OCI-LY7 (cell line): ENCODE data around the gene ROR2. TPM values are rescaled to one million over a fixed set of nuclear protein-coding genes. Genes with fewer than 3 reads are reported as not detected.

Experiments used
- BruUV-seq: library from RNA; stranded (reverse); fragments of 400-500 nt; replicated peaks from 2 replicates; lab custom pipeline; 2021; lab: Mats Ljungman, UMichigan
- CTCF ChIA-PET: fragments of 300-600 bp; sonication (Branson Sonifier 250); formaldehyde crosslinking; loops from one replicate; lab custom pipeline; 2022; ENCODE audit warnings: antibody characterized with exemption; ENCODE audit not compliant: unreplicated experiment; lab: Charles Lee
- POLR2A ChIA-PET: fragments of 300-600 bp; sonication (Branson Sonifier 250); formaldehyde crosslinking; loops from one replicate; lab custom pipeline; 2022; ENCODE audit warnings: antibody characterized with exemption; lab: Charles Lee
- DNase-seq: peaks from one replicate; pipeline ENCODE4 v3.0.0-alpha.2; 2015; ENCODE audit warnings: low spot score
- H2AFZ ChIP-seq: fragments of 200-600 bp; sonication (generic), shearing (Covaris generic); 2 replicates; pipeline ENCODE4 v1.6.1; 2014; ENCODE audit warnings: mild to moderate bottlenecking, antibody characterized with exemption, low read length, moderate library complexity
- H3K27ac ChIP-seq: fragments of 200-600 bp; sonication (generic); 2 replicates; pipeline ENCODE4 v1.5.1; 2014; ENCODE audit warnings: mixed run types, low read depth, mild to moderate bottlenecking, moderate library complexity, low read length, inconsistent platforms; ENCODE audit not compliant: poor library complexity, severe bottlenecking
- H3K36me3 ChIP-seq: fragments of 200-600 bp; sonication (generic); 2 replicates; pipeline ENCODE4 v1.6.1; 2014; ENCODE audit warnings: mild to moderate bottlenecking, antibody characterized with exemption, low read length, moderate library complexity, mixed read lengths; ENCODE audit not compliant: insufficient read depth
- H3K4me1 ChIP-seq: fragments of 200-600 bp; sonication (generic); 2 replicates; pipeline ENCODE4 v1.5.1; 2014; ENCODE audit warnings: mild to moderate bottlenecking, low read length; ENCODE audit not compliant: insufficient read depth, poor library complexity, severe bottlenecking
- H3K4me2 ChIP-seq: fragments of 200-600 bp; sonication (generic); 2 replicates; pipeline ENCODE4 v1.6.1; 2014; ENCODE audit warnings: mild to moderate bottlenecking, low read length
- H3K4me3 ChIP-seq: fragments of 200-600 bp; sonication (generic); 2 replicates; pipeline ENCODE4 v1.5.1; 2014; ENCODE audit warnings: mild to moderate bottlenecking, low read depth, low read length; ENCODE audit not compliant: poor library complexity, severe bottlenecking
- H3K79me2 ChIP-seq: fragments of 200-600 bp; sonication (generic); 2 replicates; pipeline ENCODE4 v1.6.1; 2016; ENCODE audit warnings: low read depth, mild to moderate bottlenecking, low read length, moderate library complexity, mixed read lengths; ENCODE audit not compliant: insufficient read depth
- H3K9me2 ChIP-seq: fragments of 200-600 bp; sonication (generic); 2 replicates; pipeline ENCODE4 v1.6.1; 2016; ENCODE audit warnings: mild to moderate bottlenecking, low read length, mixed read lengths; ENCODE audit not compliant: insufficient read depth
- H3K9me3 ChIP-seq: fragments of 200-600 bp; sonication (generic); 2 replicates; pipeline ENCODE4 v1.6.1; 2014; ENCODE audit warnings: mild to moderate bottlenecking, mixed run types, low read length, mixed read lengths
- H4K20me1 ChIP-seq: fragments of 200-600 bp; sonication (generic); 2 replicates; pipeline ENCODE4 v1.6.1; 2014; ENCODE audit warnings: mild to moderate bottlenecking, antibody characterized with exemption, low read length, moderate library complexity, mixed read lengths; ENCODE audit not compliant: insufficient read depth
- CTCF ChIP-seq: fragments of 200-600 bp; sonication (generic); conservative IDR thresholded peaks from 2 replicates; pipeline ENCODE4 v1.5.1; 2014; ENCODE audit warnings: mild to moderate bottlenecking, antibody characterized with exemption, low read length, moderate library complexity, mixed read lengths
- EZH2phosphoT487 ChIP-seq: fragments of 200-600 bp; sonication (generic); IDR thresholded peaks from 2 replicates; pipeline ENCODE4 v1.6.1; 2018; ENCODE audit warnings: low read depth, borderline replicate concordance, mild to moderate bottlenecking, mixed run types, antibody characterized with exemption, low read length, moderate library complexity, mixed read lengths
- intact Hi-C: fragments of 100-400 bp; cut with micrococcal nuclease; formaldehyde crosslinking; loops from one replicate; pipeline ENCODE4 v1.10.0; 2022; ENCODE audit not compliant: unreplicated experiment
- total RNA-seq, 2 experiments: library from RNA; depleted of rRNA in 1 of 2; stranded (reverse); fragments of >200 nt in 1 of 2; shearing (Covaris generic) in 1 of 2; gene quantifications; 2 replicates each; pipeline ENCODE4 v1.2.3, GENCODE V29; 2014 to 2022

ROR2 gene
- total RNA-seq, 2 experiments from 2014 or later = 0.10 to 0.19 TPM

GRCh38 chr9:91843623-91844148, 106.3 kb downstream of the ROR2 start:
- no peaks in the 10 kb centered on the region for H3K9me2 ChIP-seq
- no peaks in the 10 kb centered on the region for H3K9me3 ChIP-seq
- H3K36me3 ChIP-seq = no peaks in the 10 kb centered on the region
- H3K4me3 ChIP-seq = no peak overlapping the region
- no peaks in the 10 kb centered on the region for H3K4me1 ChIP-seq
- CTCF ChIA-PET = no interaction called here
- TF ChIP-seq EZH2phosphoT487 (no peak), CTCF (no peak)
- H2AFZ ChIP-seq = no peak overlapping the region
- no peak for DNase-seq
- no peak overlapping the region for H3K4me2 ChIP-seq
- POLR2A ChIA-PET = interaction anchor here (0.6 kb wide), 1 partner anchor 576 kb away, joined by 3 read pairs; no protein-coding TSS in a partner anchor
- no peak overlapping the region for H3K27ac ChIP-seq
- BruUV-seq = no TSS peak
- no peaks in the 10 kb centered on the region for H3K79me2 ChIP-seq
- intact Hi-C loops = loop anchor here (10.0 kb wide), 1 partner anchor 71 kb away; no protein-coding TSS in a partner anchor
- H4K20me1 ChIP-seq = no peaks in the 10 kb centered on the region

- no peaks in the 10 kb centered on the region for H3K4me1 ChIP-seq
- ChIA-PET POLR2A (no interaction called here), CTCF (no interaction called here)
- no peak overlapping the region for H3K4me2 ChIP-seq
- no peak overlapping the region for H2AFZ ChIP-seq
- no peaks in the 10 kb centered on the region for H3K9me2 ChIP-seq
- intact Hi-C loops = loop anchor here (10.0 kb wide), 1 partner anchor 72 kb away; no protein-coding TSS in a partner anchor
- no peaks in the 10 kb centered on the region for H4K20me1 ChIP-seq
- BruUV-seq = no TSS peak
- no peak overlapping the region for H3K27ac ChIP-seq
- TF ChIP-seq EZH2phosphoT487 = no peak
- no peak for TF ChIP-seq CTCF
- H3K36me3 ChIP-seq = no peaks in the 10 kb centered on the region
- DNase-seq = no peak
- H3K79me2 ChIP-seq = no peaks in the 10 kb centered on the region
- H3K9me3 ChIP-seq = no peaks in the 10 kb centered on the region
- no peak overlapping the region for H3K4me3 ChIP-seq
Observed at GRCh38 chr9:91843093-91843492, 106.9 kb downstream of the ROR2 start.

- CTCF ChIA-PET = no interaction called here
- Histone ChIP-seq H3K4me3 (no peak overlapping the region), H3K79me2 (no peaks in the 10 kb centered on the region), H3K36me3 (no peaks in the 10 kb centered on the region), H3K4me2 (no peak overlapping the region), H2AFZ (no peak overlapping the region), H3K9me2 (no peaks in the 10 kb centered on the region), H3K27ac (no peak overlapping the region), H4K20me1 (no peaks in the 10 kb centered on the region), H3K9me3 (no peaks in the 10 kb centered on the region), H3K4me1 (peaks cover 2% of the 10 kb centered on the region)
- no TSS peak for BruUV-seq
- DNase-seq = peak; percentile 16
- POLR2A ChIA-PET = no interaction called here
- TF ChIP-seq CTCF = no peak
- TF ChIP-seq EZH2phosphoT487 = no peak
- intact Hi-C loops = loop anchor here (10.0 kb wide), 1 partner anchor 72 kb away; no protein-coding TSS in a partner anchor
Observed at GRCh38 chr9:91842358-91843049, 107.5 kb downstream of the ROR2 start.
